PC-3 (cell line): ENCODE data around the gene PLA2G4B.

ENCODE experiments used
- EZH2phosphoT487 ChIP-seq: fragments of 300-600 bp; sonication (generic); IDR thresholded peaks from 2 replicates; pipeline ENCODE4 v1.6.1; 2018; ENCODE audit warnings: mild to moderate bottlenecking, antibody characterized with exemption, low read length, borderline replicate concordance
- TF ChIP-seq, protein P1 (sequence below): fragments of 300-600 bp; sonication (generic); conservative IDR thresholded peaks from 2 replicates; pipeline ENCODE4 v1.5.1; 2017; ENCODE audit warnings: antibody characterized with exemption, low read depth, mild to moderate bottlenecking, low read length

DNA sequence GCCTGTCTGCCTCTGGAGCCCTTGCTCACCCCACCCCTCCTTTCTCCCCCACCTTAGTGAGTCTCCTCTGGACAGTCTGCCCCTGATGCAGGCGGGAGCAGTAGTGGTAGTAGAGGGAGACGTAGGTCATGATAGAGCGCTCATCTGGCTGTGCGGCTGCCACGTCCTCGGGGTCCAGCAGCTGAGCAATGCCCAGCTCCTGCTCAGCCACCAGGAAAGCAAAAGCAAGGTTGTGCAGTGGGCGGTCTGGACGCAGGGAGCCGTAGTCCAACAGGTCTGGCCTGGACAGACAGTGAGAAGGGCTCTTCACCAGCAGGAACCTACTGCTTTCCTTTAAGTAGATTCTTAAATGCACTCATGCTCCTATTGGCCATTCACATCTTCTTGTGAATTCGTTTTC lies 48.5 kb downstream of the PLA2G4B start:
- TF ChIP-seq, protein P1, sequence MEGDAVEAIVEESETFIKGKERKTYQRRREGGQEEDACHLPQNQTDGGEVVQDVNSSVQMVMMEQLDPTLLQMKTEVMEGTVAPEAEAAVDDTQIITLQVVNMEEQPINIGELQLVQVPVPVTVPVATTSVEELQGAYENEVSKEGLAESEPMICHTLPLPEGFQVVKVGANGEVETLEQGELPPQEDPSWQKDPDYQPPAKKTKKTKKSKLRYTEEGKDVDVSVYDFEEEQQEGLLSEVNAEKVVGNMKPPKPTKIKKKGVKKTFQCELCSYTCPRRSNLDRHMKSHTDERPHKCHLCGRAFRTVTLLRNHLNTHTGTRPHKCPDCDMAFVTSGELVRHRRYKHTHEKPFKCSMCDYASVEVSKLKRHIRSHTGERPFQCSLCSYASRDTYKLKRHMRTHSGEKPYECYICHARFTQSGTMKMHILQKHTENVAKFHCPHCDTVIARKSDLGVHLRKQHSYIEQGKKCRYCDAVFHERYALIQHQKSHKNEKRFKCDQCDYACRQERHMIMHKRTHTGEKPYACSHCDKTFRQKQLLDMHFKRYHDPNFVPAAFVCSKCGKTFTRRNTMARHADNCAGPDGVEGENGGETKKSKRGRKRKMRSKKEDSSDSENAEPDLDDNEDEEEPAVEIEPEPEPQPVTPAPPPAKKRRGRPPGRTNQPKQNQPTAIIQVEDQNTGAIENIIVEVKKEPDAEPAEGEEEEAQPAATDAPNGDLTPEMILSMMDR: no peak
- no peak for TF ChIP-seq EZH2phosphoT487
